HepG2 (cell line): Measurements from ENCODE around the gene MAT2A. TPM values are rescaled to one million over a fixed set of nuclear protein-coding genes. Genes with fewer than 3 reads are reported as not detected.

Experiments used
- CC2D1A ChIP-seq: sonication (generic); formaldehyde crosslinking; IDR thresholded peaks from 2 replicates; pipeline ENCODE4 v1.8.1; 2023; ENCODE audit warnings: mild to moderate bottlenecking, missing genetic modification reagents
- ELF4 ChIP-seq: sonication (generic); formaldehyde crosslinking; IDR thresholded peaks from 2 replicates; pipeline ENCODE4 v1.5.0; 2020; ENCODE audit warnings: missing genetic modification reagents, mild to moderate bottlenecking, moderate library complexity, borderline replicate concordance
- MIER3 ChIP-seq: IDR thresholded peaks from 2 replicates; pipeline ENCODE4 v1.6.1; 2016; ENCODE audit warnings: missing compliant biosample characterization, borderline replicate concordance
- NONO ChIP-seq, 2 experiments: fragments of 450-650 bp in 1 of 2; sonication (generic) in 1 of 2; formaldehyde crosslinking in 1 of 2; IDR thresholded peaks in 1 of 2; conservative IDR thresholded peaks in 1 of 2; 2 replicates each; pipeline versions ENCODE4 v1.6.1 to v1.8.0; 2017 to 2022; ENCODE audit warnings: mild to moderate bottlenecking in 1 of 2, missing genetic modification reagents in 1 of 2, moderate library complexity in 1 of 2
- PHF5A ChIP-seq: IDR thresholded peaks from one replicate; pipeline ENCODE4 v1.6.1; 2018; ENCODE audit warnings: low read depth, missing genetic modification reagents; ENCODE audit not compliant: unreplicated experiment
- POLR2AphosphoS2 ChIP-seq: IDR thresholded peaks from 2 replicates; pipeline ENCODE4 v1.6.1; 2011; ENCODE audit warnings: low read depth, low read length, improper control_type of control experiment
- ZBTB42 ChIP-seq: sonication (generic); formaldehyde crosslinking; IDR thresholded peaks from 2 replicates; pipeline ENCODE4 v1.5.0; 2020; ENCODE audit warnings: mild to moderate bottlenecking, missing genetic modification reagents
- ZNF138 ChIP-seq: sonication (generic); formaldehyde crosslinking; IDR thresholded peaks from 2 replicates; pipeline ENCODE4 v1.5.0; 2020; ENCODE audit warnings: mild to moderate bottlenecking, low read depth, missing genetic modification reagents
- polyA plus RNA-seq, 8 experiments: library from polyadenylated mRNA; depleted of rRNA in 3 of 8; stranded (reverse) in 7 of 8; unstranded in 1 of 8; fragments of >200 nt; fragmentation: Illumina TruSeq in 4 of 8; extraction: Trizol in 4 of 8; gene quantifications; 2 replicates each; pipeline versions ENCODE4 v1.2.1 to v1.2.3, GENCODE V29; 2011 to 2016; ENCODE audit warnings: low read depth in 4 of 8, missing spikeins in 1 of 8, mixed read lengths in 1 of 8; ENCODE audit not compliant: insufficient read depth in 1 of 8
- total RNA-seq, 5 experiments: library from RNA; depleted of rRNA; stranded (reverse); fragments of >200 nt; fragmentation: Illumina TruSeq; extraction: Trizol; gene quantifications; 2 replicates each; pipeline ENCODE4 v1.2.3, GENCODE V29; 2016; ENCODE audit warnings: low read depth in 1 of 5
- TF ChIP-seq, protein P1 (sequence below): fragments of 450-650 bp; IDR thresholded peaks from 2 replicates; pipeline ENCODE4 v1.6.1; 2016
- TF ChIP-seq, protein P2 (sequence below): sonication (generic); formaldehyde crosslinking; IDR thresholded peaks from 2 replicates; pipeline ENCODE4 v1.5.0; 2020; ENCODE audit warnings: mild to moderate bottlenecking, missing genetic modification reagents, borderline replicate concordance
- TF ChIP-seq, protein P3 (sequence below): IDR thresholded peaks from 2 replicates; pipeline ENCODE4 v1.6.1; 2016; ENCODE audit warnings: missing compliant biosample characterization, missing genetic modification reagents, borderline replicate concordance
- TF ChIP-seq, protein P4 (sequence below): sonication (generic); formaldehyde crosslinking; IDR thresholded peaks from 2 replicates; pipeline ENCODE4 v1.5.1; 2020; ENCODE audit warnings: missing genetic modification reagents, mild to moderate bottlenecking, borderline replicate concordance
- TF ChIP-seq, protein P5 (sequence below): sonication (generic); formaldehyde crosslinking; IDR thresholded peaks from 2 replicates; pipeline ENCODE4 v1.8.1; 2023; ENCODE audit warnings: mild to moderate bottlenecking, moderate library complexity, missing genetic modification reagents

Gene MAT2A
- total and polyA plus RNA-seq, 2 of the 13 experiments (the other 11 are each of a cell fraction or from before 2014, with no cell fraction given) = 155 to 331 TPM

- TF ChIP-seq, protein P1, sequence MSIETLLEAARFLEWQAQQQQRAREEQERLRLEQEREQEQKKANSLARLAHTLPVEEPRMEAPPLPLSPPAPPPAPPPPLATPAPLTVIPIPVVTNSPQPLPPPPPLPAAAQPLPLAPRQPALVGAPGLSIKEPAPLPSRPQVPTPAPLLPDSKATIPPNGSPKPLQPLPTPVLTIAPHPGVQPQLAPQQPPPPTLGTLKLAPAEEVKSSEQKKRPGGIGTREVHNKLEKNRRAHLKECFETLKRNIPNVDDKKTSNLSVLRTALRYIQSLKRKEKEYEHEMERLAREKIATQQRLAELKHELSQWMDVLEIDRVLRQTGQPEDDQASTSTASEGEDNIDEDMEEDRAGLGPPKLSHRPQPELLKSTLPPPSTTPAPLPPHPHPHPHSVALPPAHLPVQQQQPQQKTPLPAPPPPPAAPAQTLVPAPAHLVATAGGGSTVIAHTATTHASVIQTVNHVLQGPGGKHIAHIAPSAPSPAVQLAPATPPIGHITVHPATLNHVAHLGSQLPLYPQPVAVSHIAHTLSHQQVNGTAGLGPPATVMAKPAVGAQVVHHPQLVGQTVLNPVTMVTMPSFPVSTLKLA = no peak
- no peak for TF ChIP-seq ZBTB42
- TF ChIP-seq, protein P2, sequence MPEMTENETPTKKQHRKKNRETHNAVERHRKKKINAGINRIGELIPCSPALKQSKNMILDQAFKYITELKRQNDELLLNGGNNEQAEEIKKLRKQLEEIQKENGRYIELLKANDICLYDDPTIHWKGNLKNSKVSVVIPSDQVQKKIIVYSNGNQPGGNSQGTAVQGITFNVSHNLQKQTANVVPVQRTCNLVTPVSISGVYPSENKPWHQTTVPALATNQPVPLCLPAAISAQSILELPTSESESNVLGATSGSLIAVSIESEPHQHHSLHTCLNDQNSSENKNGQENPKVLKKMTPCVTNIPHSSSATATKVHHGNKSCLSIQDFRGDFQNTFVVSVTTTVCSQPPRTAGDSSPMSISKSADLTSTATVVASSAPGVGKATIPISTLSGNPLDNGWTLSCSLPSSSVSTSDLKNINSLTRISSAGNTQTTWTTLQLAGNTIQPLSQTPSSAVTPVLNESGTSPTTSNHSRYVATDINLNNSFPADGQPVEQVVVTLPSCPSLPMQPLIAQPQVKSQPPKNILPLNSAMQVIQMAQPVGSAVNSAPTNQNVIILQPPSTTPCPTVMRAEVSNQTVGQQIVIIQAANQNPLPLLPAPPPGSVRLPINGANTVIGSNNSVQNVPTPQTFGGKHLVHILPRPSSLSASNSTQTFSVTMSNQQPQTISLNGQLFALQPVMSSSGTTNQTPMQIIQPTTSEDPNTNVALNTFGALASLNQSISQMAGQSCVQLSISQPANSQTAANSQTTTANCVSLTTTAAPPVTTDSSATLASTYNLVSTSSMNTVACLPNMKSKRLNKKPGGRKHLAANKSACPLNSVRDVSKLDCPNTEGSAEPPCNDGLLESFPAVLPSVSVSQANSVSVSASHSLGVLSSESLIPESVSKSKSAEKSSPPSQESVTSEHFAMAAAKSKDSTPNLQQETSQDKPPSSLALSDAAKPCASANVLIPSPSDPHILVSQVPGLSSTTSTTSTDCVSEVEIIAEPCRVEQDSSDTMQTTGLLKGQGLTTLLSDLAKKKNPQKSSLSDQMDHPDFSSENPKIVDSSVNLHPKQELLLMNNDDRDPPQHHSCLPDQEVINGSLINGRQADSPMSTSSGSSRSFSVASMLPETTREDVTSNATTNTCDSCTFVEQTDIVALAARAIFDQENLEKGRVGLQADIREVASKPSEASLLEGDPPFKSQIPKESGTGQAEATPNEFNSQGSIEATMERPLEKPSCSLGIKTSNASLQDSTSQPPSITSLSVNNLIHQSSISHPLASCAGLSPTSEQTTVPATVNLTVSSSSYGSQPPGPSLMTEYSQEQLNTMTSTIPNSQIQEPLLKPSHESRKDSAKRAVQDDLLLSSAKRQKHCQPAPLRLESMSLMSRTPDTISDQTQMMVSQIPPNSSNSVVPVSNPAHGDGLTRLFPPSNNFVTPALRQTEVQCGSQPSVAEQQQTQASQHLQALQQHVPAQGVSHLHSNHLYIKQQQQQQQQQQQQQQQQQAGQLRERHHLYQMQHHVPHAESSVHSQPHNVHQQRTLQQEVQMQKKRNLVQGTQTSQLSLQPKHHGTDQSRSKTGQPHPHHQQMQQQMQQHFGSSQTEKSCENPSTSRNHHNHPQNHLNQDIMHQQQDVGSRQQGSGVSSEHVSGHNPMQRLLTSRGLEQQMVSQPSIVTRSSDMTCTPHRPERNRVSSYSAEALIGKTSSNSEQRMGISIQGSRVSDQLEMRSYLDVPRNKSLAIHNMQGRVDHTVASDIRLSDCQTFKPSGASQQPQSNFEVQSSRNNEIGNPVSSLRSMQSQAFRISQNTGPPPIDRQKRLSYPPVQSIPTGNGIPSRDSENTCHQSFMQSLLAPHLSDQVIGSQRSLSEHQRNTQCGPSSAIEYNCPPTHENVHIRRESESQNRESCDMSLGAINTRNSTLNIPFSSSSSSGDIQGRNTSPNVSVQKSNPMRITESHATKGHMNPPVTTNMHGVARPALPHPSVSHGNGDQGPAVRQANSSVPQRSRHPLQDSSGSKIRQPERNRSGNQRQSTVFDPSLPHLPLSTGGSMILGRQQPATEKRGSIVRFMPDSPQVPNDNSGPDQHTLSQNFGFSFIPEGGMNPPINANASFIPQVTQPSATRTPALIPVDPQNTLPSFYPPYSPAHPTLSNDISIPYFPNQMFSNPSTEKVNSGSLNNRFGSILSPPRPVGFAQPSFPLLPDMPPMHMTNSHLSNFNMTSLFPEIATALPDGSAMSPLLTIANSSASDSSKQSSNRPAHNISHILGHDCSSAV = 0 out of 2 replicates have a peak, but pooled peaks have one; percentile 16
- TF ChIP-seq ZNF138 (CRISPR knock-in tag) = no peak
- TF ChIP-seq, protein P3, sequence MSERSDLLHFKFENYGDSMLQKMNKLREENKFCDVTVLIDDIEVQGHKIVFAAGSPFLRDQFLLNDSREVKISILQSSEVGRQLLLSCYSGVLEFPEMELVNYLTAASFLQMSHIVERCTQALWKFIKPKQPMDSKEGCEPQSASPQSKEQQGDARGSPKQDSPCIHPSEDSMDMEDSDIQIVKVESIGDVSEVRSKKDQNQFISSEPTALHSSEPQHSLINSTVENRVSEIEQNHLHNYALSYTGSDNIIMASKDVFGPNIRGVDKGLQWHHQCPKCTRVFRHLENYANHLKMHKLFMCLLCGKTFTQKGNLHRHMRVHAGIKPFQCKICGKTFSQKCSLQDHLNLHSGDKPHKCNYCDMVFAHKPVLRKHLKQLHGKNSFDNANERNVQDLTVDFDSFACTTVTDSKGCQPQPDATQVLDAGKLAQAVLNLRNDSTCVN (CRISPR knock-in tag) = 0 out of 2 replicates have a peak, but pooled peaks have one; percentile 20
- no peak for TF ChIP-seq MIER3 (CRISPR knock-in tag)
- TF ChIP-seq PHF5A (CRISPR knock-in tag) = no peak
- TF ChIP-seq POLR2AphosphoS2 = no peak
- TF ChIP-seq, protein P4, sequence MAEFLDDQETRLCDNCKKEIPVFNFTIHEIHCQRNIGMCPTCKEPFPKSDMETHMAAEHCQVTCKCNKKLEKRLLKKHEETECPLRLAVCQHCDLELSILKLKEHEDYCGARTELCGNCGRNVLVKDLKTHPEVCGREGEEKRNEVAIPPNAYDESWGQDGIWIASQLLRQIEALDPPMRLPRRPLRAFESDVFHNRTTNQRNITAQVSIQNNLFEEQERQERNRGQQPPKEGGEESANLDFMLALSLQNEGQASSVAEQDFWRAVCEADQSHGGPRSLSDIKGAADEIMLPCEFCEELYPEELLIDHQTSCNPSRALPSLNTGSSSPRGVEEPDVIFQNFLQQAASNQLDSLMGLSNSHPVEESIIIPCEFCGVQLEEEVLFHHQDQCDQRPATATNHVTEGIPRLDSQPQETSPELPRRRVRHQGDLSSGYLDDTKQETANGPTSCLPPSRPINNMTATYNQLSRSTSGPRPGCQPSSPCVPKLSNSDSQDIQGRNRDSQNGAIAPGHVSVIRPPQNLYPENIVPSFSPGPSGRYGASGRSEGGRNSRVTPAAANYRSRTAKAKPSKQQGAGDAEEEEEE (CRISPR knock-in tag) = no peak
- TF ChIP-seq, protein P5, sequence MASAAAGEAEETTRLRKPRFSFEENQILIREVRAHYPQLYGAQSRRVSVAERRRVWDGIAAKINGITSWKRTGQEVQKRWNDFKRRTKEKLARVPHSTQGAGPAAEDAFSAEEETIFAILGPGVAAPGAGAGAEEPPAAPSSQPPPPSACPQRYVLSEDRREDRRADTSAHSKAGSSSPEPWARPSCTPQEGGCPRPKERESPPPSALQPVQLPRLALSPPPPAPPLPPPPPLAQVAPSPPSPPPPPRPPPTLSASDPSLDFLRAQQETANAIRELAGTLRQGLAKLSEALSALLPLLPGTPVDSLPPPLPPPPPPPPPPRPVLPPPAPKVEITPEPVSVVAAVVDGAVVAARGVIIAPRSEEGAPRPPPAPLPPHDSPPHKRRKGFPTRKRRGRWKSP (CRISPR knock-in tag) = peak; percentile 67; the same call in 1 of the 2 replicates
- 0 out of 2 replicates have a peak, but pooled peaks have one; percentile 4 for TF ChIP-seq ELF4
- no peak for TF ChIP-seq NONO (IDR thresholded peaks at IDR 0.05)
- TF ChIP-seq NONO (CRISPR knock-in tag; conservative IDR thresholded peaks at IDR 0.05) = no peak
- TF ChIP-seq CC2D1A = no peak
These were observed 38.6 kb downstream of the MAT2A start, which contains the start of gene VAMP8 (continued) for GRCh38 chr2:85577386-85578242.
